ENCODE results near the gene DNAJB8.

The DNAJB8 gene

DNA sequence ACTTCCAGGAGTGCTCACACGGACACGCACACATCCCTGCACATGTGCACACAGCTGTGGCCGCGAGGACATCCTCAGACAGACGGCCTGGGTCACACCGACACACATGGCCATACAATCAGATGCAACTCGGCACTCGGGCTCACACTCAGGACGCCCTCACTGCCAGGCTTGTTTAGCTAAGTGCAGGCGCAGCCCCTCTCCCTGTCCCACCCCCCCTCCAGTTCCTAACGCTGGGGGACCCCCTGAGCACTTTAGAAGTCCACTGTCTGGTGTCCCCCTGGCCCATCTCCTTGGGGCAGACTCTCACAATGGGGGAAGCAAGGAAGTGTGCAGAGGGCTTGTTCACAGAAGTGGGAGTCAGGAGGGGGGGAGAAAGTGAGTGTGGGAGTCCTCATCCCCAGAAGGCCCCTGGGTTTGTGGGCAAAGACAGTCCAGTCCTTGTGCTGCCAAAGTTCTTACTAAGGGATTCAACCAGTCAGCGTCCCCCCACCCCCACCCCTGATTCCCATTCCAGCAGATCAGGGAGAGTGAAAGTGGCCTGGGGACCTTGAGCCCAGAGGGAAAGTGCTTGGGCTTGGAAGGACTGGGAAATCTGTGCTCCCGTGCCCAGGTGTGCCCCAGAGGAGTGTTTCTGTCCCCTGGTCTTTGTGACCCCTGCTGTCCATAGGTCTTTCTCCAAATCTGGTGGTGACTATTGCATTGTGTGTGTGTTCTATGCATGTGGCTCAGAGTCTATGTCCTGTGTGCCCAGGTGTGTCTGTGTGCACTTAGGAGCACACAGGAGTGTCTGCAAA, 27.1 kb upstream of the DNAJB8 start:
- DNase-seq, result no peak

DNA sequence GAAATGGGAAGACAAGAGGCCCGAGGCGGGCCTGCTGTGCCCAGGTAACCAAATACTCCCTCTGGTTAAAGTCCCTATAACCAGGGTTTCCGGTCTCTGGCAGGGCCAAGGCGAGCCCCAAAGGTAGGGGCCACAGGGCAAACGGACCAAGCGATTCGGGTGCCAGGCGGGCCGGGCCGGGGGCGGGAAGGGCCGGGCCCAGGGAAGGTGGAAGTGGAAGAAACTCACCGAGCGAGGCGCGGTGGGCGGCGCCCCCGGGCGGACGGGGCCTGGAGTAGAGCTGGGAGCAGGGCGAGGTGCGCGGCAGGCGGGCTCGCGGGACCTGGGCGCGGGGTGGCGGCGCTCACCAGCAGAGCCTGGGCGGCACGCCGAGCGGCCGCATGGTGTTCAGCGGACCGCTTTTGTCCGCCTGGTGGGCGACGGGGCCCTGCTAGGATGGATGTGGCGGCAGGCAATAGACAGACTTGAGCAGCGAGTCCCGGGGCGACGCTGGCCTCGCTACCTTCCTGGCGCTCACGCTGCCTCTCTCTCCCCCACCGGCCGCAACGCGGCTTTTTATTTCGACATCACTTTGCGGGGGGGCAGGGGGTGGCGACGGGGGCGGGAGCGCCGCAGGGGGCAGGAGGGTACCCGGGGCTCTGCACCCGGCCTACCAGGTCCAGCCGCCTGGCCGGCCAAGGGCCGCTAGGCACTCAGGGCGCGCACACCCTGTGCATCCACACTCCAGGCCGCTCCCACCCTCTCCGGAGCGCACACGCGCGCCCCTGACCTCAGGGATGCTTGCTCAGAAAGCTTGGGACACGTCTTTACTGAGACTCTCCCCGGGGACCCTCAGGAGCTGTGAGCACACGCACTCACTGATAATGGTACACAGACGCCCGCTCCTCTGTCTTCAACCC, 26.2 kb upstream of the DNAJB8 start, which contains the start of gene GATA2:
Gene GATA2 (minus strand): TSS at position 531 of the 899 bp plus-strand sequence. CDS start 6,170 bp downstream, outside the sequence.
- no peak for DNase-seq

DNA sequence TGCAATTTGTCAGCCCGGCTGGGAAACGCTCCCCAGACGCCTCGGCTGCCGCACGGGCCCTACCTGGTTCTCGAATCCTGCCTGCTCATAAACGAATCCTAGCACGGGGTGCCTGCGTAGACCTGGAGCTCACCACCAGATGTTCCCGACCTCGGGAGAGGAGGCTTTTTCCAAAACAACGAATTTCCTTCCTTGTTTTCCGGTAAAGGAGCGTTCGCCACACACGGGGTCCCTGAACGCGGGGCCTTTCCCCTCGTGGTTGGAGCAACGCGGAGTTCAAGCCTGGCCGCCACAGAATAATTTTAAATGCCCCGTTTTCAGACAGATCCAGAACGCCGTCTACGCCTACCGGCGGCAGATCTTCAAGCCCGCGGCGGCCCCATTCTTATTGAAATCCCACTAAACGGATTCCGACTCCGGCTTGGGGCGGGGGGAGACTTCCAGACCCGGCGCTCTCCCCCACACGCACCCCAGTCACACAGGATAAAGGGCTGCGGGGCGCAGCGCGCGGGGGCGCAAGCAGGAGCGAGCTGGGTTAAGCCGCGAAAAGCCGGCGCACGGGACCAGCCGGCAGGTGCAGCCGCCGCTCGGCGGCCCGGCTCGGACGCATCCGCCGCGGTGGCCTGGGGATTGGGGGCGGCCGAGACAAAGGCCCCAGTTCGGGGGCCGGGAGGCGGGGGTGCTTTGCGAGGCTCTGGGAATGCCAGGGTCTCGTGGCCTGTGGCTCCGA, 25.4 kb upstream of the DNAJB8 start:
- no peak for DNase-seq

DNA sequence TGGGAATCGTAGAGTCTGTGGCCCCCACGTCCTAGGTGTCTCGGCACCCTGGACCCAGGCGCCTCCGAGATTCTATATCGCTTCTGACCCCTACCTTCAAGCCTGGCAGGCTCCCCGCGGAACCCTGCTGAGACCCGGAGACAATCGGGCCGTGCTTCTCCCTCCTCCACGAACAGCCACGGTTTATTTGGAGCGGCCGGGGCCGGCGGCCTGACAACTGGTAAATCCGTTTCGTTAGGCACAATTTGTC, 24.9 kb upstream of the DNAJB8 start:
- no peak for DNase-seq

DNA sequence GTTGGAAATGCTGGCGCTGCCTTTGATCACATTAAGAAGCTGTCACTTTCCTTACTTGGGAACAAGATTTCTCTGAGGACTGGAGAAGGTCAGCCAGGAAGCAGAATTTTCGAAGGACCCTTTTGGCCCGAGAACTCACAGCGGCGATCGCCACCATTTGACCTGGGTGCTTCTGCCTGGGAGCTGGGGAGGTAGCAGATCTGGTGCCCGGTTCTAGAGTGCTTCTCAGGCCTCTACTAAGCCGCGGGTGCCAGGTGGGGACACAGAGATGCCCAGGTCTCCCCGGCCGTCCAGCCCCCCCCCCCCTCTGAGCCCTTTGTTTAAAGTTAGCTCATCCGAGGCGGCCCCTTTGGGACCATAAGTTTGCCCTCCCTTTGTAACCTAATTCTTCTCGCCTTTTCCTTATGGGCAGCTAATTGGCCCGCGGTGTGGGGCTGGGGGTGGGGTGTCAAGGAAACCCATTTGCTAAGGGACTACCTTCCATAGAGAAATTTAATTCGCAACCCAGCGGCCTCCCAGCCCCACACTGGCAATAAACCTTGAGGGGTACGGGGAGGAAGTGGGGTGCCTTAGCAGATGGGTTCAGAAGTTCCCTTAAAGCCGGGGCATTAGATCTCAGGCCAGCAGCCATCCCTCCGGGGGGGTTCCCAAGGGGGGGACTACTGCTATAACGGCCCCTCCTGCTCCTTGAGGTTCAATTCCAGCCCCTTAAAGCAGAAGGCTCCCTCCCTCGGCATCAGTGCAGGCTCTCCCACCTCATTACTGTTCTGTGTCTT, 24.4 kb upstream of the DNAJB8 start:
- DNase-seq, result no peak

DNA sequence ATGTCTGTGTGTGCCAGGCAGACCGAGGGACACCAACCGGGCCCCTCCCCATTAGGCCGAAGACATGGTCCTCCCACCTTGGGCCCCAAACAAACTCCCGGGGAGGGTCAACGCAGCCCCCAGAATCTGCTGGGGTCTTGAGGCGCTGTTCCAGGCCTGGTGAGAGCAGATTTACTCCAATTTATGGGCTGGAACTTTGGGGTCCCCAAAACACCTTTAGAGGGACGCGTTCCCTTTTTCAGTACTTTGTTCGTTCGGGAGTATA, 23.9 kb upstream of the DNAJB8 start:
- no peak for DNase-seq

DNA sequence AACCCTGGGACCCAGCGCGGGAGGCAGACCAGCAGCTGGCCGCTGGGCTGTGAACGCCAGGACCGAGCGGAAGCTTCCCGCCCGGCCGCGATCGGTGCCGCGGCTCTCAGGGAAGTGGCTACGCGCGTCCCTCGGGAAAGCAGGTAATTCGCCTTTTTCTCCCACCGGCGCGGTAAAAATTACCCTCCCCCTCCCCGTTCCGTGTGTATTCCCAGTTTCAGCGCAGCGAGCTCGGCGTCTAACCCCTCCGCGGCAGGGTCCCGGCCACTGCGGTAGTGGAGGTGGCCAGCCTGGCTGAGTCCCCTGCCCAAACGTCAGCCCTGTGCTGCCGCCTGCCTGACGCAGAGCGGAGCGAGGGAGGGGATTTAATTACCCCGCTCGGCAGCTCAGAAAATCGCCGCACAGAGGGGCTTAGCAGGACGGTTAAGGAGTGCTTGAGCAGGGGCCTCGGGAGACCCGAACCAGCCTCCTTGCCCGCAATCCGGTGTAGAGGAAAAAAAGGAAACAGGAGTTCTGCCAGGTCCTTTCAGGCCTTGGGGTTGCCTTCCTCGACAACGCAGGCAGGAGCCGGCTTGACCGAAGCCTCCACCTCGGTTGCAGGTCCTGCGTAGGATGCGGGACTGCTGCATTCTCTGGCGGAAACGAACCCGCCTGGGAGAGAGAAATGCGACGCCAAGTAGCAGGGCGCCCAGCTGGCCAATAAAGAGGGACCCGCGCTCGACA, 23.4 kb upstream of the DNAJB8 start:
- DNase-seq, result no peak

DNA sequence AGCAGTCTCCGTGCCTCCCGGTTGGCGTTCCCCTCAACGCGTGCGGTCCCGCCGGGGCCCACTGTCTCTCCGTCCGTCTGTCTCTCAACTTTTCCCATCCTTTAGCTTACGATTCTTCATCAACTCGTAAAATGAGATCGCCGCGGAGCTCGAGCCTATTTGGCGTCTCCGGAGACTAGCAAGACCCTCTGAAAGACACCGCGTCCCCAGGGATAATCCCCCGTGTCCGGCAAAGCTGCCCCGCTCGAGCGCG, 22.9 kb upstream of the DNAJB8 start:
- no peak for DNase-seq

DNA sequence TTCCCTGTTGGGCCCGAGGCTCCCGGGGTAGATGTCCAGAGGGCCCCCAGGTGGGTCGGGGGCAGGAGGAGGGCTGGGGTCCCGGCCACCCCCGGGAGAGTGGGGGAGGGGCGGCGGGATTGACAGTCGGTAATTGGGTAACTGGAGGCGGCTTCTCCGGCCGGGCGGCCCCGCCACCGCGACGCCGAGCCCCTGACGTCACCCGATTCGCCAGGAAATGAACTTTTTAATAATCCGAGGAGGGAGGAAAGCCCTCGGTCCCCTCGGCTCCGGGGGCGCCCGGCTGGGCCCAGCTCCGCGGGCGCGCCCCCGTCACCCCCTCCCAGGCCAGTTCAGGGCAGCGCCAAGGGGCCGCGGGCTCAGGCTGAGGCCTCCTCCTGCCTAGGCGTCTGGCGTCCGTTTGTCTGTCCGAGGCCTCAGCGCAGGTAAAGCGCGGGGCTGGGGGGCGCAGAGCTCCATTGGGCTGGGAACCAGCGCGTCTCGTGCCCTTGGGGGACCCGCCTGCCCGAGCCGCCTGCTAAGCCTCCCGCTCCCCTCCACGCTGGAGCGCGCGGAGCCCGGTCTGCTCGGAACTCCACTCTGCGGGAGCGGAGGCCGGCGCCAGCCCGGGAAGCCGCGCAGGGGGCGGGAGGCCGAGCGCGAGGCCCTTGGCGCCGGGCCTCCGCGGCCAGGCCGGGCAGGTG, 22.4 kb upstream of the DNAJB8 start:
- peak; percentile 42 for DNase-seq

DNA sequence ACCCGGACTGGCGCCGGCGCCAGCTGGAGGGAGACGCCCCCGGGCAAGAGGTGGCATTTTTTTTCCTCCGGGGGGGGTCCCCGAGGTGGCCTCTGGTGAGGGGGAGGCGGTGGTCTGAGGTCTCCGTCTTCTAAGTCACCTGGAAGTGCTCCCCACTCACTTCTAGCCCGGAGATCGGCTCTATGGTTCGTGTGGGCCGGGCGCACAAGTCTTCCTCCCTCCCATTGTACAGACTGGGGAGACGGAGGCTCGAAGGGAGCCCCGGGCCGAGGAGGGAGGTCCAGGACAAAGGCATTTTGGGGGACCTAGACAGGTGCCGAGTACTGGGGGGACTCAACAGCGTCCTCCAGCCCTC, 21.9 kb upstream of the DNAJB8 start:
- DNase-seq, result no peak

DNA sequence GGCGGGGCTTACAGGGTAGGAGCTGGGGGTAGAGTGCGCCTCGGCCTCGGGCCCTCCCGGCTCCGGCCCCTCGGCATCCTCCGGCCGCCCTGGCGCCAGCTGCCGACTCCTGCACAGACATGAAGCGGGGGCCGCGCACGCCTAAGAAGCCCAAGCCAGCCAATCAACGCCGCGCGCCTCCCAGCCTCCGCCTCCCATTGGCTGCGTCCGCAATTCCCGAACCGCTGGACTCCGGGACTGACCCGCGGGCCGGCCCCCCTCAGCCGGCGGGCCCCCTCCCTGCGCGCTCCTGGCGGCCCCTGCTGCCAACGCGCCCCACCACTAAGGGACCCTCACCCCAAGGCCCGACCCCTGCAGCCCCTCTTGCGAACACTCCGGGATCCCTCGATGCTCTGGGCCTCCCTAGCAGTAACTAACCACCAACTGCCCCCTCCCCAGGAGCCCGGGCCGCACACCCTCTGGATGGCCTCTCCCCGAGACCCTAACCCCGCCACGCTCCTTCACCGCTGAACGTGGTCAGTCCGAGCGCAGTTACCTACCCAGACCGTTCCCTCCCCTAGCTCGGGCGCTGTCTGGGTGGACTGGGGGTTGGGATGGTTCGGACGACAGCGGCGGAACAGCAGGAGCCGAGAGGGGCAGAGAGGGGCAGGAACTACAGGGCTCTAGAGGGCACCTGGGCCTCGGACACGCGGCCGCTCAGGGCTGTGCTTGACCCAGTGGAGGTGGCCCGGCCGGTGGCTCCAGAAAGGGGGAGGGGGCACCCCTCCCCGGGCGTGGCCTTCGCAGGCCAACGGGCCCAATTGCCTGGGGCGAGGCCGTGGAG, 21.3 kb upstream of the DNAJB8 start:
- DNase-seq, result peak; percentile 76

DNA sequence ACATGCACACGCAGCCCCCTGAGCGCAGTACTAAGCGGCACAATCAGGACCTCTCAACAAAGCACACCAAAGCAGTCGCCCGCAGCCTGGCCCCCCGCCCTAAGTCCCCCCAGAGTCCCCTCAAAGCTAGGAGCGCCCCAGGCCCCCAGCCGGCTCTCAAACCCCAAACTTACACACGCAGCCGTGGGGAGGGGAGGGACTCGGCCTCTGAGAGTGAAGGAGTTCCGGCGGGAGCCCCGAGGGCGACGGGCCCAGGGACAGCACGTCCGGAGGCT, 20.8 kb upstream of the DNAJB8 start:
- DNase-seq, result no peak

DNA sequence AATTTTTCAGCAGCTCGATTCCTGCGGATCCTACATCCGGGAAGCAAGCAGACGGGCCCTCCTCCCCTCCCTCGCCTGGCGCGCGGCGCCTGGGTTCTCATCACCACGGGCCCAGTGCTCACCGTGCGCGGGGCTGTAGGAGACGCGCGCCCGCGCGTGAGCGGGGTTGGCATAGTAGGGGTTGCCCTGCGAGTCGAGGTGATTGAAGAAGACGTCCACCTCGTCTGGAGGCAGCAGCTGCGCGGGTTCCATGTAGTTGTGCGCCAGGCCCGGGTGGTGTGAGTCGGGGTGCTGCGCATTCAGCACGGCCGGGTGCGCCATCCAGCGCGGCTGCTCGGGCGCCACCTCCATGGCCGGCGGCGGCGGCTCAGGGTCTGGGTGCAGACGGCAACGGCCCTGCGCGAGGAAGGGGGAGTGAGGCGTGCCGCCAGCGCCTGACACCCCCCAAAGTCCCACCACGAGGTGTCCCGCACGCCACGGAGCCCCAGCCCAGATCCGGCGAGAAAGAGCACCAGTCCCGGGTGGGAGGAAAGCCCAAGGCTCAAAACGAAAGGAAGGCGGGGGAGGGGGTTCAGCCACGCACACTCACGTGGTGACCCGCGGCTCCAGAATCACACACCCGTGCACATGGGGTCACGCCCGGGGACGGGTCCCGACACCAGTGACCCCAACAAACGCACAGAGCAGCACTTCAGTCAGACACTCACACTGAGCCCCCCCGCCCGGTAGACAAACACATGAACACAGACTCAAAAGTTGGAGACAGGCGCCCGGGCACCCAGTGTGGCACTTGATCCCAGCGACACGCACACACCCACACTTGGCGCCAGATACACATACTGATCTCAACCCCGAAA, 20.2 kb upstream of the DNAJB8 start:
- peak; percentile 19 for DNase-seq

DNA sequence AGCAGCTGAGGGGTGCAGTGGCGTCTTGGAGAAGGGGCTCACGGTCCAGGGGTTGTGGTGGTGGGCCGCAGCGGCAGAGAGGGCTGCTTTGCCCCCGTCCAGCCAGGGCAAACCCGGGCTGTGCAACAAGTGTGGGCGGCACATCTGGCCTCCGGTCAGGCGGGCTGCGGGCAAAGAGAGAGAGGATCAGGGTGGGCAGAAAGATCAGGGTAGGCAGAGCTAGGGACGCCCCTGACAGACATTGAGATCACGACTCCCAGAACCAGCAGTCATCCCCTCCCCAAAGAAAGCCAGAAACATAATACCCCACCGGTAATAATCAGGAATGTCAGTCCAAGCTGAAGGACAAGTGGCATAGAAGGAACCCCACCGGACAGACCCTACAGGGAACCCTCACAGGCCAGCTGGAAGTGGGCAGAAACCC, 19.5 kb upstream of the DNAJB8 start:
- no peak for DNase-seq

DNA sequence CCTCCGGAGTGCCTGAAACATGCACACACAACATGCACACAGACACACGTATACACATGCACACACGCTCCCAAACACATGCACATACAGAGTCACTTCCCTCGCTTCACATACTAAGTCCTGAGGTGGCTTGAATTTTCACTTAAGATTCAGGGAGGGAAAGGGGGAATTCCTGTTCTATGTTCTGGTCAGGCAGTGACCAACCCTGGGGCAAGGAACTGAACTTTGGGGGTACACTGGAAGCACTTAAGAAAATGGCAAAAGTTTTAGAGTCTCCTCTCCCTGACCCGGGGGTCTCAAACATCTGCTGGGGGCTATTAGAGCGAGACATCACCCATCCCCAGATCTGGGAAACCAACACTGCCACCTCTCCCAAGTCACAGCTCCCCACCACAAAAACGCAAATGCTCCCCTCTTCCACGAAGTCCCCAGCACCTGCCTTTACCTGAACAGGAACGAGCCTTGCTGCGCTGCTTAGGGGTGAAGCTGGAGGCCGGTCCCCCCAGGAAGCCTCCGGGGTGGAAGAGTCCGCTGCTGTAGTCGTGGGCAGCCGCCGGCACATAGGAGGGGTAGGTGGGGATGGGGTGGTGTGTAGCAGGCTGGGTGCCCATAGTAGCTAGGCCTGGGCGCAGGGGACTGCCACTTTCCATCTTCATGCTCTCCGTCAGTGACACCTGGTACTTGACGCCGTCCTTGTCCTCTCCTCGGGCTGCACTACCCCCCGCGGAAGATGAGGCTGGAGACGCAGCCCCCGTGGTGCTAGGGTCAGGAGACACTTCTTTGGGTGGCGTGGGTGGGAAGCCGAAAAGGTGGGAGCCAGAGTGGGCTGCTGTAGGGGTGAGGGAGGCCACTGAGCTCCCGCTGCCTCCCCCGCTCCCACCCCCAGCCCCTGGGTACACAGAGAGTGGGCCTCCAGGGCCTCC, 18.9 kb upstream of the DNAJB8 start:
- DNase-seq, result no peak

DNA sequence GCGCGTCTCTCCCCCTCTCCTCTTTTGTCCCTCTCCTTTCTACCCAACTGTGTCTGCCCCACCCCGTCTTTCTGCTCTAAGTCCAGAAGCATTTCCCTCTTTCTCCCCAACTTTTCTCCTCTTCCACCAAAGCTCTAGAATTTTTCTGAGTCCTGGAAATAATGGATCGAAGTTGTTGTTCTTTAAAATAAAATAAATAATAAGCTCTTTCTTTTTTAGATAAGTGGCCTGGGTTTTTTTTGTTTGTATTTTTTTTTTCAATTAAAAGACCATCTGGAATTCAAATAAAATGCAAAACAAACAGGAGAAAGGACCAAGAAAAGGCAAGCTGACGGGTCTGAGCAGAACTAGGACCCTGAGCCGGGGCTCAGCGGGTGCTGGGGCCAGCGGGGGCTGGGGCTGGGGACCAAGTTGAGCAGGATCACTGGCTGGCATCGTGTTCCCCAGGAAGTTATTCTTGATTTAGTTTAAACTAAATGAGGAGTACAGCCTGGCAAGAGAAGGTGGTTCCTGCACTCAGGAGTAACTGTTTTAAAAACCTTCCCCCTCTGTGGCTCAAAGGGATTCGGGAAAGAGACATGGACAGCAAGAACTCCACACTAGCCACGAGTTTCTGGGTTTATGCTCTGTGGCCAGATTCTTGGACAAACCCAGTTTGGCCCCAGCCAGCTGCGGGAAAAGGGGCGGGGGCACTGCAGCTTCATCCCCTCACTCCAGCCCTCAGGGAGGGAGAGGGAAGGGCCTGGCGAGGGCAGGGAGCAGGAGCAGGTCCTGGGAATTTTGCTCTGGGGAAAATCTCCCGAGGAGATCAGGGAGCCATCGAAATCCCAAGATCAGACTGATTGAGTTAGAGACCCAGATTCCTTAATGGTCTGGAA, 18.0 kb upstream of the DNAJB8 start:
- no peak for DNase-seq

DNA sequence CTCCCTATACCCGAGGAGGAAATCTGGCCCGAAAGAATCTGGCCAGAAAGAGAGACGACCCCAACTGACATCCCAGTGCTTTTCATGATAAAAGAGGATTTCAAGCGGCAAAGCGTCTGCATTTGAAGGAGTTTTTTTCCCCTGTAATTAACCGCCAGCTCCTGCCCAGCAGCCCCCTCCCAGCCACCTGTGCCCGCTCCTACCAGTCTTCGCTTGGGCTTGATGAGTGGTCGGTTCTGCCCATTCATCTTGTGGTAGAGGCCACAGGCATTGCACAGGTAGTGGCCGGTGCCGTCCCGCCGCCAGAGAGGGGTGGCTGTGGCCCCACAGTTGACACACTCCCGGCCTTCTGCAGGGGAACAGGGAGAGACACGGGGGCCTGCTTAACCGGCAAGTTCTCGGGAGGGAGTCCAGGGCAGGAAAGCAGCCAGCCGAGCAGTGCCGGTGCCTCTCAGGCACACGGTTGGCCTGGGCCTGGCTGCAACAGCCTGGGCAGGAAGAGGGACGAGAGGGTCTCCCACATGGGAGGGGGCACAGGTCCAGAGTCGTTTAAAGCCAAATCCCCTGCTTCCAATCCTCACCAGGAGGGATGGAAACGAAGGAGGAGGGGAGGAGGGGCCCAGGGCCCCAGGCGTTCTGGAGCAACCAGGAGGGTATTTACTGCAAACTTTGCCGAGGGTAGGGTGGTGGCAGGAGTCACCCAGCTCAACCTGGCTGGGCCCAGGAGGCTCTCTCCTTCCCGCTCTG, 17.1 kb upstream of the DNAJB8 start:
- DNase-seq, result no peak

Data from DMS 273 treated with DMSO at 0.1 percent for 48 hours (cell line).